K562 (cell line): Measurements from ENCODE around the gene SPRED2. TPM values are rescaled to one million over a fixed set of nuclear protein-coding genes. Genes with fewer than 3 reads are reported as not detected.

Source experiments
- ARID4B ChIP-seq: sonication (generic); formaldehyde crosslinking; IDR thresholded peaks from 2 replicates; pipeline ENCODE4 v1.8.0; 2022; ENCODE audit warnings: mild to moderate bottlenecking, missing genetic modification reagents
- GTF2A2 ChIP-seq: IDR thresholded peaks from 2 replicates; pipeline ENCODE4 v1.6.1; 2016; ENCODE audit warnings: mild to moderate bottlenecking, missing genetic modification characterization, missing compliant biosample characterization
- HEY1 ChIP-seq: fragments of 250-450 bp; sonication (Bioruptor Pico); IDR thresholded peaks from 2 replicates; pipeline ENCODE4 v1.5.0; 2020; ENCODE audit warnings: mild to moderate bottlenecking, moderate library complexity, borderline replicate concordance
- JUND ChIP-seq, 2 experiments: IDR thresholded peaks; 2 replicates in 1 of 2; 3 replicates in 1 of 2; pipeline ENCODE4 v1.6.1; 2011; ENCODE audit warnings: borderline replicate concordance in 2 of 2, low read depth in 2 of 2, low read length in 2 of 2, improper control_type of control experiment in 1 of 2, missing biosample characterization in 1 of 2, missing genetic modification characterization in 1 of 2, missing genetic modification reagents in 1 of 2
- PCBP1 ChIP-seq: fragments of 200-400 bp; formaldehyde crosslinking; IDR thresholded peaks from 2 replicates; pipeline ENCODE4 v1.6.1; 2018; ENCODE audit warnings: mild to moderate bottlenecking, low read depth, low read length; ENCODE audit not compliant: poor library complexity, severe bottlenecking
- PKNOX1 ChIP-seq: fragments of 450-650 bp; IDR thresholded peaks from 2 replicates; pipeline ENCODE4 v1.6.1; 2016
- SNIP1 ChIP-seq: fragments of 450-650 bp; IDR thresholded peaks from 2 replicates; pipeline ENCODE4 v1.7.1; 2017; ENCODE audit warnings: low read depth, mild to moderate bottlenecking
- TEAD1 ChIP-seq, 2 experiments: fragments of 450-650 bp in 1 of 2; sonication (generic) in 1 of 2; formaldehyde crosslinking; IDR thresholded peaks; 2 replicates each; pipeline versions ENCODE4 v1.4.0 to v1.8.0; 2020 to 2022; ENCODE audit warnings: mild to moderate bottlenecking in 2 of 2, missing genetic modification reagents in 1 of 2
- ZBTB40 ChIP-seq, 2 experiments: fragments of 450-650 bp in 1 of 2; sonication (generic) in 1 of 2; formaldehyde crosslinking in 1 of 2; IDR thresholded peaks; 2 replicates each; pipeline versions ENCODE4 v1.7.1 to v1.9.0; 2016 to 2022; ENCODE audit warnings: inconsistent platforms in 1 of 2, mild to moderate bottlenecking in 1 of 2, missing genetic modification reagents in 1 of 2
- polyA plus RNA-seq, 8 experiments: library from polyadenylated mRNA; depleted of rRNA in 4 of 8; stranded (reverse) in 5 of 8; unstranded in 3 of 8; fragments of >200 nt; fragmentation: Nextera tagmentation in 2 of 8; fragmentation: Illumina TruSeq in 1 of 8; extraction: Ambion mirVana in 2 of 8; extraction: Trizol in 1 of 8; gene quantifications; 2 replicates each; pipeline versions ENCODE4 v1.2.1 to v1.2.3, GENCODE V29; 2011 to 2014; ENCODE audit warnings: inconsistent platforms in 1 of 8, missing spikeins in 1 of 8
- total RNA-seq, 7 experiments: library from RNA; depleted of rRNA in 6 of 7; stranded (reverse); fragments of >200 nt in 6 of 7; fragmentation: Illumina TruSeq in 2 of 7; extraction: Trizol in 2 of 7; gene quantifications; 2 replicates each; pipeline versions ENCODE4 v1.2.1 to v1.2.3, GENCODE V29; 2011 to 2021; ENCODE audit warnings: low replicate concordance in 1 of 7

Gene SPRED2
- total and polyA plus RNA-seq, 9 of the 15 experiments (the other 6 are each of a cell fraction or from before 2014, with no cell fraction given), result 4.6 to 50.8 (median 14.1) TPM

GRCh38 chr2:65436169-65436823 lies 3.9 kb upstream of the SPRED2 start (continued):
- TF ChIP-seq PCBP1 (peak; percentile 32), SNIP1 (no peak), ARID4B (no peak; the same call in 1 of the 2 replicates), PKNOX1 (no peak), JUND (IDR thresholded peaks at IDR 0.05; ENCODE audit: borderline replicate concordance, low read depth, low read length) (peak; percentile 63), JUND (tag; IDR thresholded peaks at IDR 0.05; ENCODE audit: borderline replicate concordance, low read depth, low read length) (peak; percentile 71; the same call in 1 of the 3 replicates), ZBTB40 (IDR thresholded peaks at IDR 0.05) (peak; percentile 57; the same call in 1 of the 2 replicates), ZBTB40 (CRISPR knock-in tag; IDR thresholded peaks at IDR 0.05) (no peak), HEY1 (CRISPR knock-in tag) (no peak), GTF2A2 (peak; percentile 87), TEAD1 (CRISPR knock-in tag; IDR thresholded peaks at IDR 0.05) (peak; percentile 36 to 89; a peak in 2 of 4 replicates)
